Kidney epithelial cell (primary cell): ENCODE measurements around the gene ZNF385C. TPM values are rescaled to one million over a fixed set of nuclear protein-coding genes. Genes with fewer than 3 reads are reported as not detected.

Experiments
- DNase-seq: peaks from one replicate; pipeline ENCODE4 v3.0.0-alpha.2; 2010; ENCODE audit warnings: low read depth
- H3K27me3 ChIP-seq: 2 replicates; pipeline ENCODE4 v1.6.0; 2011; ENCODE audit warnings: low read length; ENCODE audit not compliant: control insufficient read depth, insufficient read depth
- H3K36me3 ChIP-seq: 2 replicates; pipeline ENCODE4 v1.5.1; 2011; ENCODE audit warnings: low read length; ENCODE audit not compliant: control insufficient read depth, insufficient read depth
- H3K4me3 ChIP-seq: 2 replicates; pipeline ENCODE4 v1.5.1; 2011; ENCODE audit warnings: low read depth, mild to moderate bottlenecking, control low read depth, low read length
- total RNA-seq: library from RNA; depleted of rRNA; stranded (reverse); fragments of >200 nt; gene quantifications from 2 replicates; pipeline ENCODE4 v1.2.3, GENCODE V29; 2015
- TF ChIP-seq, protein P1 (sequence below): IDR thresholded peaks from 2 replicates; pipeline ENCODE4 v1.5.1; 2011; ENCODE audit warnings: mild to moderate bottlenecking, moderate library complexity, low read length, control low read depth, inconsistent platforms; ENCODE audit not compliant: insufficient read depth, poor library complexity, severe bottlenecking

The ZNF385C gene
- total RNA-seq, 1 donor from 2014 or later: 0.04 TPM

DNA sequence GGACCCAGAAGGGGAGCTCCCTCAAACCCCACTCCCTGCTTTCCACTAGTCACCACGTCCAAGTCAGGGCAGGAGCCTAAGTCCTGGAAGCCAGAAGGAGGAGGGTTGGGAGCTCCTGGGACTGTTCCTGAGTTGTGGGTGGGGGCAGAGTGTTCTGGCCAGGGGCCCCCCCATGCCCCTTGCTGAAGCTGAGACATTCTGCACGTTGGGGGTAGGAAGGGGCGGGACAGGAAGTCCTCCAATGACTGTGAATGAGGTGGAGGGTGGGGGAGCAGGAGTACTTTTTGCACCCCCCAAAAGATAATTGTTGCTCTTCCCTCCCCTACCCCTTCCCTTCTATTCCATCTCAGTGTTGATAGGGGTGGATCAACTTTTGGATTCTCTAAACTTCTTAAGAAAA is 26.5 kb downstream of the ZNF385C start:
- H3K27me3 ChIP-seq: peaks cover 45% of the 10 kb centered on the region
- TF ChIP-seq, protein P1, sequence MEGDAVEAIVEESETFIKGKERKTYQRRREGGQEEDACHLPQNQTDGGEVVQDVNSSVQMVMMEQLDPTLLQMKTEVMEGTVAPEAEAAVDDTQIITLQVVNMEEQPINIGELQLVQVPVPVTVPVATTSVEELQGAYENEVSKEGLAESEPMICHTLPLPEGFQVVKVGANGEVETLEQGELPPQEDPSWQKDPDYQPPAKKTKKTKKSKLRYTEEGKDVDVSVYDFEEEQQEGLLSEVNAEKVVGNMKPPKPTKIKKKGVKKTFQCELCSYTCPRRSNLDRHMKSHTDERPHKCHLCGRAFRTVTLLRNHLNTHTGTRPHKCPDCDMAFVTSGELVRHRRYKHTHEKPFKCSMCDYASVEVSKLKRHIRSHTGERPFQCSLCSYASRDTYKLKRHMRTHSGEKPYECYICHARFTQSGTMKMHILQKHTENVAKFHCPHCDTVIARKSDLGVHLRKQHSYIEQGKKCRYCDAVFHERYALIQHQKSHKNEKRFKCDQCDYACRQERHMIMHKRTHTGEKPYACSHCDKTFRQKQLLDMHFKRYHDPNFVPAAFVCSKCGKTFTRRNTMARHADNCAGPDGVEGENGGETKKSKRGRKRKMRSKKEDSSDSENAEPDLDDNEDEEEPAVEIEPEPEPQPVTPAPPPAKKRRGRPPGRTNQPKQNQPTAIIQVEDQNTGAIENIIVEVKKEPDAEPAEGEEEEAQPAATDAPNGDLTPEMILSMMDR: no peak
- no peak for DNase-seq
- no peak overlapping the region for H3K4me3 ChIP-seq
- H3K36me3 ChIP-seq: no peaks in the 10 kb centered on the region

DNA sequence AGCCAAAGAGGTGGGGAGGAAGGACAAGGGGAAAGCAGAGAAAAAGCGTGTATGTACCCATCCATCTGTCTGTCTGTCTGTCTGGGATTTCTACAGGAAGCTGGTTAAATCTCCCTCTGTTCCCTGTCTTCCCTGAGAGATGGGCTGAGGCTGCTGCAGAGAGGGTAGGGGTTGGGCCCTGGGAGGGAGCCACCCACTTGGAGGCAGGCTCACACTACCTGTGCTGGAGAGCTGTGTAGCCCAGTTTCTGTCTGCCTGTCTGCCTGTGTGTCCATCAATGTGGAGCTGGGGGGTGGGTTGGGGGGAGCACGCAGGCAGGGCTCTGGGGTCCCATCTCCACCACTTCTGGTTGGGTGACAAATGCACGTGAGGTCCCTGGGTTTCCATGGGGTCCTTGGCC is 29.3 kb downstream of the ZNF385C start:
- H3K4me3 ChIP-seq: no peak overlapping the region
- no peaks in the 10 kb centered on the region for H3K36me3 ChIP-seq
- DNase-seq: no peak
- H3K27me3 ChIP-seq: peaks cover 45% of the 10 kb centered on the region
- TF ChIP-seq, protein P1: no peak

DNA sequence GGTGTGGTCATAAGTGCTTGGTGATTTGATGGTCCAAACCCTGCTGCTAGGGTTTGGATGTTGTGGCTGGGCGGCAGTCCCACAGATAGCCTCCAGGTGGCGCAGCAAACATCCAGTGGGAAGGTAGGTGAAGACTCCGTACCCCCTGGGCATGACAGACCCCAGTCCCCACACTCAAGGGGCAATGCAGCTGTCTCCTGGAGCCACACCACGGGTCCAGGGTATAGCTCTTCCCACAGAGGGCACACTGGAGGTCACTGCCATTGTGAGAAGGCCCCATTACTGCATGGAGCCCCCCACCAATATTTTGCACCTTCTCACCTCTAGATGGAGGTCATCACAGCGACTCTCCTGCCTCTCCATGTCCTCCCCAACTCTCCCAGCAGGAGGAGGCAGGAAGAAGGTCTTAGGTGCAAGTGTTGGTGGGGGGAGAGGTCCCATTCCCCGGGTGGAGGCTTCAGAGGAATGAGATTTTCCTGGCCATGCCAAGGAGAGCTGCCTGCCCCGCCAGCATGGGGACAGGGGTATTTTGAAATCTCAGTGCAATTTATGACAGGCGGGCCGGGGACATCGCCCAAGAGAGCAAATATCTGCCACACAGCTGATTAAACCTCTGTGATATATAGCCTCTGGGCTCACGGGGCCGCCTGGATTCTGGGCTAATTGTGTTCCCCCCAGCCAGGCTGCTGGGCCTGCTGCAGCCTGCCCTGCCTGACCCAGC is 30.7 kb downstream of the ZNF385C start:
- DNase-seq: no peak
- TF ChIP-seq, protein P1: peak; percentile 83
- Histone ChIP-seq H3K27me3 (peaks cover 36% of the 10 kb centered on the region), H3K4me3 (no peak overlapping the region), H3K36me3 (no peaks in the 10 kb centered on the region)

DNA sequence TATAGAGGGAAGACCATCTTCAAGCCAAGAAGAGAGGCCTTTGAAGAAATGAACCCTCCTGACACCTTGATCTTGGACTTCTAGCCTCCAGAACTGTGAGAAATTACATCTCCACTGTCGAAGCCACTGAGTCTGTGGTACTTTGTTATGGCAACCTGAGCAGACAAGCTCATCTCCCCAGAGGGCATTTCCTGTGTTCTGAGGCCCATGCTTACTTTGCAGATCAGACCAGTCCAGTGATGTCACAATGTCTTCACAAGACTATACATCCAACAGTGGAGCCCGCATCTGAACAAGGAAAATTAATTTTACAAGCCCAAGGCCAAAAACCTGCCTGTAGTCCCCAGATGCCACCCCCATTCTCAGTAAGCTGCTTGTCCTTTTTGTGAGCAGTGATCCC is 33.1 kb downstream of the ZNF385C start:
- no peak for DNase-seq

DNA sequence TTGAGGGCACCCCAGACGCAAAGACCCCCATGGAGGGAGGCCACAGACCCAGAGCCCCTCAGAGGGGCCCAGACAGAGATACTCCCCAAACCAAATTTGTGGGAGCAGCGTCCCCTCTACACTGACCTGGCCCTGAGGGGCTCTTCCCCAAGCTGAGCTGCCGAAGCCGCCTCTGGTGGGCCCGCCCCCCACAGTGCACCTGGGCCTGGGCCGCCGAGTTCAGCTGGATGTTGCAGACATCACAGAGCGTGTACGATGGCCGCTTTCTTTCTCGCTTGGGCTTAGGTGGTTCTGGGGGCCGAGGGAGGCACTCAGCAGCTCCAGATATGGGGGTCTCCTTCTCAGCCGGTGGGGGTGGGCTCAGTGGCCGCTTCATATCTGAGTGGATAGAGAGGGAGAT is 35.6 kb downstream of the ZNF385C start:
- Histone ChIP-seq H3K4me3 (no peak overlapping the region), H3K27me3 (peaks cover 11% of the 10 kb centered on the region), H3K36me3 (no peaks in the 10 kb centered on the region)
- no peak for DNase-seq
- TF ChIP-seq, protein P1: no peak

More for the DNA sequence above, 33.1 kb downstream of the ZNF385C start:
- Histone ChIP-seq H3K4me3 (no peak overlapping the region), H3K36me3 (no peaks in the 10 kb centered on the region), H3K27me3 (peaks cover 15% of the 10 kb centered on the region)
- TF ChIP-seq, protein P1: no peak
